ENCODE data around the gene ST3GAL5. TPM values are rescaled to one million over a fixed set of nuclear protein-coding genes. Genes with fewer than 3 reads are reported as not detected.

Gene ST3GAL5
- total RNA-seq (2022; extraction: Qiagen RNA extraction; ENCODE audit: low read depth) = 31.0 to 37.1 TPM (median 35.8 TPM) in 5 replicates

DNA sequence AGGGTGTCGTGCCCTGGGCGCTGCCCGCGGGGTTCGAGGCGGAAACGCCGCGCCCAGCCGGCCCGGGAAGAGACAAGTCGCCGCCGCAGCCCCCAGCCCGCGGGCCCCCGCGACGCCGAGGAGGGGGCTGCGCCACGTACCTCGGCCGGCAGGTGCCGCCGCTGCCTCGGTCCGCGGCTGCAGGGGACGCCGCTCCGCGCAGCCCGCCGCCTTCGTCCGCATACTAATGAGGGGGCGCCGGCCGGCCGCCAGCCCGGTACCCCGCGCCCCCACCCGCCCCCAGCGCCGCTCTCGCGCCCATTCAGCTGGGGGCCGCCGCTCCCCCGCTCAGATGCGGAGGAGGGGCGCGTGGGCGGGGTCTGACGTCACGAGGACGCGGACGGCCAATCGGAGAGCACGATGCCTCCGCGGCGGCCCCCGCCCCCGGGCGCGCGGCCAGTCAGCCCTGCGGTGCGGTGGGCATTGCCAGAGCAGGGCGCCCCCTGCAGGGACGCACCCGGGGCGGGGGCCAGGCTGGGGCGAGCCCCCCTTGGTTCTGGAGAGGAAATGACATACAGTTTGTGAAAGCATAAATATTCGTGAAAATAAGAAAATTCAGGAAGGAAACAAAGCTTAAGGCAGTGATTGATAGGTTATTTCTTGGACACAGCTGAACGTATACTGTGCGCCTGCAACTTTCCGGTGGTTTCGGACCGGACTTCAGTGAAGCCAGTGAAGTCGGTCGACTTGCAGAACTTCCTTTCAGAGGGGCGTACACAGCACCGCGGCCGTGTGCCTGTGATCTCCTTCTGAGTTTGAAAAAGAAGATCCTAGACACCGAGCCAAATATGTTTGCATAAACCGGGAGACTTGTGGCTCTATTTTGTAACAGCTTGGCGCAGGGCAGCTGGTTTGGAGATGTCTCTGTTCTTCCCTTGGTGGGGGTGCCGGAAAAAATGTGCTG lies at the start of gene ST3GAL5:
ST3GAL5 (minus strand) TSS at position 307 of the 943 bp plus-strand sequence; CDS start at position 222, 85 bp downstream.

Other genes starting within 250 kb of the ST3GAL5 start
- 0.07 to 0.28 TPM (median 0.16 TPM) in 4 of 5 replicates, not detected in the other for gene SFTPB, start 220.8 kb downstream of the ST3GAL5 start, total RNA-seq (2022; extraction: Qiagen RNA extraction; ENCODE audit: low read depth)
- gene GNLY, start 194.6 kb downstream of the ST3GAL5 start, total RNA-seq (2022; extraction: Qiagen RNA extraction; ENCODE audit: low read depth) = 0.54 TPM in 1 of 5 replicates, not detected in the others
- gene ATOH8, start 135.0 kb downstream of the ST3GAL5 start, total RNA-seq (2022; extraction: Qiagen RNA extraction; ENCODE audit: low read depth) = 3.6 to 7.1 TPM (median 4.5 TPM) in 5 replicates
- 21.1 to 30.1 TPM (median 29.9 TPM) in 5 replicates for gene POLR1A, start 216.9 kb upstream of the ST3GAL5 start, total RNA-seq (2022; extraction: Qiagen RNA extraction; ENCODE audit: low read depth)
- 56.1 to 96.5 TPM (median 78.1 TPM) in 5 replicates for gene PTCD3, start 217.2 kb upstream of the ST3GAL5 start, total RNA-seq (2022; extraction: Qiagen RNA extraction; ENCODE audit: low read depth)

Data from A549 treated with DMSO at 1 μM for 4 hours (cell line).